WTC11 (cell line): Measurements from ENCODE around the gene NOG.

ENCODE experiments used
- CTCF ChIP-seq: fragments of 200-600 bp; IDR thresholded peaks from 2 replicates; pipeline ENCODE4 v1.8.0; 2022; ENCODE audit warnings: antibody characterized with exemption
- E2F1 ChIP-seq: sonication (generic); formaldehyde crosslinking; IDR thresholded peaks from 2 replicates; pipeline ENCODE4 v1.8.0; 2022; ENCODE audit warnings: mild to moderate bottlenecking, missing genetic modification reagents
- SMAD4 ChIP-seq: sonication (generic); formaldehyde crosslinking; IDR thresholded peaks from 2 replicates; pipeline ENCODE4 v1.8.0; 2022; ENCODE audit warnings: mild to moderate bottlenecking, missing genetic modification reagents

- TF ChIP-seq CTCF: no peak
- no peak for TF ChIP-seq SMAD4 (CRISPR knock-in tag)
- TF ChIP-seq E2F1: no peak
These were observed 36.7 kb downstream of the NOG start for GRCh38 chr17:56630202-56630601.
